GM12875 (cell line): ENCODE results near the gene PAIP2.

Experiments used
- H3K4me3 ChIP-seq: one replicate; pipeline ENCODE4 v1.5.1; 2011; ENCODE audit warnings: low read depth, low read length, control low read depth
- CTCF ChIP-seq: IDR thresholded peaks from 2 replicates; pipeline ENCODE4 v1.5.1; 2011; ENCODE audit warnings: low read depth, mild to moderate bottlenecking, control low read depth, inconsistent platforms, low read length, moderate library complexity, borderline replicate concordance; ENCODE audit not compliant: insufficient read depth

Gene PAIP2

GRCh38 chr5:139394654-139395566 is 53.3 kb downstream of the PAIP2 start, which contains the start of gene PROB1:
PROB1 (minus strand) TSS chr5:139395104; CDS start chr5:139395081, 23 bp downstream.
- H3K4me3 ChIP-seq: peak within 1 kb of the TSS; percentile 85

GRCh38 chr5:139395844-139396640 is 54.4 kb downstream of the PAIP2 start:
- peak; percentile 2; the same call in 1 of the 2 replicates for TF ChIP-seq CTCF
- H3K4me3 ChIP-seq: no peak overlapping the region

More at GRCh38 chr5:139394654-139395566, 53.3 kb downstream of the PAIP2 start, which contains the start of gene PROB1:
- TF ChIP-seq CTCF: no peak

- no peak overlapping the region for H3K4me3 ChIP-seq
- no peak for TF ChIP-seq CTCF
Observed at GRCh38 chr5:139396691-139397090, 55.0 kb downstream of the PAIP2 start.

- H3K4me3 ChIP-seq: no peak overlapping the region
- TF ChIP-seq CTCF: no peak
Observed at GRCh38 chr5:139397921-139398320, 56.3 kb downstream of the PAIP2 start.

- no peak for TF ChIP-seq CTCF
- H3K4me3 ChIP-seq: no peak overlapping the region
Observed at GRCh38 chr5:139399501-139400121, 58.0 kb downstream of the PAIP2 start.

- no peak for TF ChIP-seq CTCF
- H3K4me3 ChIP-seq: no peak overlapping the region
Observed at GRCh38 chr5:139401546-139401945, 59.9 kb downstream of the PAIP2 start.
